Natural killer cell (primary cell): Measurements from ENCODE around the gene SLCO1C1. TPM values are rescaled to one million over a fixed set of nuclear protein-coding genes. Genes with fewer than 3 reads are reported as not detected.
"Not testable (repeated sequence)": the region's sequence is repeated elsewhere in the genome, so short reads cannot be mapped to it uniquely, and the experiment has no call there.

Source experiments
- ATAC-seq, 3 donors: fragments of 150-1000 bp in 2 of 3; fragments of 200-7000 bp in 1 of 3; cut with Tn5 transposase; 1 replicate in 1 of 3; 2 replicates in 2 of 3; pipeline ENCODE4 v1.10.0; 2021; ENCODE audit warnings: mild to moderate bottlenecking in 2 of 3, moderate library complexity in 2 of 3
- DNase-seq, 2 donors: peaks; one replicate each; pipeline versions ENCODE4 v3.0.0 to v3.0.0-alpha.2; 2013 to 2021; ENCODE audit warnings: mixed read lengths in 1 of 2
- H3K27ac ChIP-seq: one replicate; pipeline ENCODE4 v1.5.1; 2013; ENCODE audit warnings: mild to moderate bottlenecking, low read length
- H3K27me3 ChIP-seq: one replicate; pipeline ENCODE4 v1.6.1; 2013; ENCODE audit warnings: low read length; ENCODE audit not compliant: control insufficient read depth, insufficient read depth
- H3K36me3 ChIP-seq: one replicate; pipeline ENCODE4 v1.6.1; 2013; ENCODE audit warnings: low read length; ENCODE audit not compliant: control insufficient read depth, insufficient read depth
- H3K4me1 ChIP-seq: one replicate; pipeline ENCODE4 v1.6.1; 2013; ENCODE audit warnings: low read length; ENCODE audit not compliant: control insufficient read depth, insufficient read depth
- H3K4me3 ChIP-seq: one replicate; pipeline ENCODE4 v1.5.1; 2013; ENCODE audit warnings: low read length
- H3K9me3 ChIP-seq: one replicate; pipeline ENCODE4 v1.6.1; 2013; ENCODE audit warnings: low read length; ENCODE audit not compliant: control insufficient read depth, insufficient read depth
- H3K27ac Mint-ChIP-seq, 2 donors: one replicate each; pipeline ENCODE4 v1.8.0; 2022; ENCODE audit warnings: mild to moderate bottlenecking in 2 of 2, mixed read lengths in 2 of 2, moderate library complexity in 1 of 2
- H3K27me3 Mint-ChIP-seq, 2 donors: one replicate each; pipeline ENCODE4 v1.8.0; 2022; ENCODE audit warnings: low read depth in 2 of 2, mixed read lengths in 2 of 2
- H3K36me3 Mint-ChIP-seq: one replicate; pipeline ENCODE4 v1.8.0; 2022; ENCODE audit warnings: mixed read lengths
- H3K4me1 Mint-ChIP-seq, 2 donors: one replicate each; pipeline ENCODE4 v1.8.0; 2022; ENCODE audit warnings: mixed read lengths in 2 of 2
- H3K4me3 Mint-ChIP-seq: one replicate; pipeline ENCODE4 v1.8.0; 2022; ENCODE audit warnings: mild to moderate bottlenecking, moderate library complexity, mixed read lengths
- H3K9me3 Mint-ChIP-seq, 2 donors: one replicate each; pipeline ENCODE4 v1.8.0; 2022; ENCODE audit warnings: mixed read lengths in 2 of 2
- CTCF ChIP-seq: fragments of 200-600 bp; IDR thresholded peaks from one replicate; pipeline ENCODE4 v1.8.0; 2022; ENCODE audit warnings: antibody characterized with exemption
- WGBS: methylation state at CpG from one replicate; pipeline ENCODE4 v1.1.7; 2013; ENCODE audit warnings: missing lambda C conversion rate; ENCODE audit not compliant: insufficient coverage; 5-methylcytosine and 5-hydroxymethylcytosine counted together
- intact Hi-C: fragments of 100-400 bp; cut with micrococcal nuclease; formaldehyde crosslinking; loops from one replicate; pipeline ENCODE4 v1.14.2; 2022
- total RNA-seq, 4 donors: library from RNA; stranded (reverse); fragments of 120-200 nt in 1 of 4; gene quantifications; one replicate each; pipeline versions ENCODE4 v1.2.3 to v1.2.4, GENCODE V29; 2013 to 2022

Gene SLCO1C1
- total RNA-seq, 3 donors from 2014 or later (not counting 1 experiment from before 2014, with no cell fraction given), result not detected

DNA sequence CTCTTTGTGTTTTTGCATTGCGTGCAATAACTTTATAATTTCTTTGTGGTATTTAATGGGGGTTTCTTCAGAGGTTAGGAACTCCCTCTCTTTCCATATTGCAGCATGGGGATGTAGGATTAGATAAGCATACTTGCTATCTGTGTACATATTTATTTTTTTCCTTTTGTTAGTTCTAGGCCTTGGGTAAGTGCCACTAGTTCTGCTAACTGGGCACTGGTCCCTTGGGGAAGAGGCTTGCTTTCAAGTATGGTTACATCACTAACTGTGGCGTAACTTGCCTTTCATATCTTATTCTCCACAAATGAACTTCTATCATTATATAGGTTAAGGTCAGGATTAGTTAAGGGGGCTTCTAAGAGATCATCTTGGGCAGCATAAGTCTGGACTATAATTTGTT is 83.8 kb downstream of the SLCO1C1 start:
- no peaks in the 10 kb centered on the region for H3K36me3 ChIP-seq
- H3K4me1 ChIP-seq, result no peaks in the 10 kb centered on the region
- H3K4me3 ChIP-seq, result no peak overlapping the region
- H3K36me3 Mint-ChIP-seq, result no peaks in the 10 kb centered on the region
- no peak for TF ChIP-seq CTCF
- H3K27ac Mint-ChIP-seq, result no peak overlapping the region
- H3K9me3 Mint-ChIP-seq, result peaks cover 4 to 8% of the 10 kb centered on the region in 2 donors
- DNase-seq (no peak), ATAC-seq (no peak)
- H3K4me1 Mint-ChIP-seq, result no peaks in the 10 kb centered on the region
- no peak overlapping the region for H3K4me3 Mint-ChIP-seq
- no CpG with 5 or more reads among the region's 2 CpGs for WGBS
- H3K27ac ChIP-seq, result no peak overlapping the region
- no peaks in the 10 kb centered on the region for H3K9me3 ChIP-seq
- no peaks in the 10 kb centered on the region for H3K27me3 ChIP-seq
- intact Hi-C loops, result no loop called here
- H3K27me3 Mint-ChIP-seq, result no peaks in the 10 kb centered on the region

- ATAC-seq, H3K36me3 Mint-ChIP-seq, intact Hi-C loops, H3K27me3 Mint-ChIP-seq, H3K36me3 ChIP-seq, H3K27ac Mint-ChIP-seq, H3K4me3 ChIP-seq, H3K27ac ChIP-seq, H3K4me1 Mint-ChIP-seq, H3K4me3 Mint-ChIP-seq, DNase-seq, H3K27me3 ChIP-seq, H3K9me3 ChIP-seq, H3K4me1 ChIP-seq: not testable (repeated sequence)
- 82% methylated on average over 3 of the region's 3 CpGs for WGBS
- peaks cover 7 to 13% of the 10 kb centered on the region in 2 donors for H3K9me3 Mint-ChIP-seq
Measured at GRCh38 chr12:20779971-20780370, 84.8 kb downstream of the SLCO1C1 start.

GRCh38 chr12:20783796-20784357 is 88.7 kb downstream of the SLCO1C1 start:
- ATAC-seq, H3K27ac ChIP-seq, H3K4me3 Mint-ChIP-seq, DNase-seq, H3K4me1 Mint-ChIP-seq, H3K27ac Mint-ChIP-seq, H3K9me3 ChIP-seq, H3K4me3 ChIP-seq, H3K36me3 Mint-ChIP-seq, H3K27me3 Mint-ChIP-seq, H3K4me1 ChIP-seq, H3K27me3 ChIP-seq, intact Hi-C loops, H3K36me3 ChIP-seq: not testable (repeated sequence)
- peaks cover 3 to 12% of the 10 kb centered on the region in 2 donors for H3K9me3 Mint-ChIP-seq
- 98% methylated on average over 12 of the region's 13 CpGs for whole genome bisulfite sequencing

DNA sequence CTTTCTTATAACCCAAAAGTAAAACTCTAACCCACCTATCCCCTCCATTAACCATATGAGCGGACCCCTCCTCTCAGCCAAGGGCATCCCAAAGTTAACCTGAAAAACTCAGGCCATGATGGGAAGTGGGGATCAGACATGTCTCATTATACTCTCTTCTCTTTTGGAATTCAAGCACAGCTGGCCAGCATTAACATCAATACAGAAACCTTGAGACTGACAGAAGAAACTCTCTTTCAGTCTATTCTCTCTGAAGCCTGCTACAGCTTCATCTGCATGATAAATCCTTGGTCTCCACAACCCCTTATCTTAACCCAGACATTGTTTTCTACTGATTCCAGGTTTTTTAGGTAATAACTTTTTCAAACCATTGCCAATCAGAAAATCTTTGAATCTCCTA is 97.8 kb downstream of the SLCO1C1 start:
- no peaks in the 10 kb centered on the region for H3K4me1 ChIP-seq
- H3K36me3 Mint-ChIP-seq, result no peaks in the 10 kb centered on the region
- no peaks in the 10 kb centered on the region for H3K36me3 ChIP-seq
- H3K27ac ChIP-seq, result no peak overlapping the region
- WGBS, result 75% methylated on average over 1 of the region's 1 CpG
- H3K4me3 ChIP-seq, result no peak overlapping the region
- no peaks in the 10 kb centered on the region for H3K27me3 Mint-ChIP-seq
- no peak overlapping the region for H3K4me3 Mint-ChIP-seq
- ATAC-seq (no peak), DNase-seq (no peak)
- peaks cover 4% of the 10 kb centered on the region in 2 donors for H3K9me3 Mint-ChIP-seq
- H3K4me1 Mint-ChIP-seq, result no peaks in the 10 kb centered on the region
- H3K27ac Mint-ChIP-seq, result no peak overlapping the region
- intact Hi-C loops, result no loop called here
- no peaks in the 10 kb centered on the region for H3K9me3 ChIP-seq
- TF ChIP-seq CTCF, result no peak
- H3K27me3 ChIP-seq, result no peaks in the 10 kb centered on the region
